GM19043 (cell line): Measurements from ENCODE around the gene SLC39A11.
"Not testable (repeated sequence)": the region's sequence is repeated elsewhere in the genome, so short reads cannot be mapped to it uniquely, and the experiment has no call there.

ENCODE experiments used
- ATAC-seq: cut with Tn5 transposase; IDR thresholded peaks from one replicate; pipeline ENCODE4 v1.9.1; 2021; ENCODE audit warnings: low read depth; ENCODE audit not compliant: unreplicated experiment

Gene SLC39A11

DNA sequence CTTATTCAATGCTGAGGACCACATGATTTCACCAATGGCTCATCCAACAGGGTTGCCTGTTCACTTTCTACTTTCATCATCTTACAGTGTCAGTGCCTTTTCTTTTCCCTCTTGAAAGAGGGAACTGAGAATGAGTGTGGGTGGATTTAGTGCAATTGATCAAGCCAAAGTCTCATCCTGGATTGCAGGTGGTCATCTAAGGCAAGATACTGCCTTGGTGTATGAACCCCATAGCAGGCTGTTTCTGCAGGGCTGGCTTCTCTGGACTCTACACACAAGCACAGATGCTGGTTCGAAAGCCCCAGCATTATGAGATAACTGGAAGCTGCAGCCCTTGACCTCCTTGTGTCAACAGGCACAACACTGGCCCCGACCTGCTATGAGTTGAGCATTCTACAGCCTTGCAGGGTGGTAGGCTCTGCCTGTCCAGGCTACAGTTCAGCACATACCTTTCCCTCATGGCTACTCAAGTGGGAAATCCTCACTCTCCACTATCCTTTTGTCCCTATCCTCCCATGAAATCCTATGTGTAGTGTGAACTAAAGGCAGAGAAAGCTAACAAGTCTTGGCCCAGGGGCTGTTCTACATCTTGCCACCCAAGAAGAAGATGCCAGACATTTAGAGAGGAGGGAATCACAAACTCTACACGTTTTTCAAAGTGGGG is 358.7 kb downstream of the SLC39A11 start:
- ATAC-seq = no peak

- no peak for ATAC-seq
Measured at GRCh38 chr17:72732893-72733618, 359.4 kb downstream of the SLC39A11 start.

GRCh38 chr17:72730077-72730476 is 362.4 kb downstream of the SLC39A11 start:
- ATAC-seq = no peak

GRCh38 chr17:72726936-72727335 is 365.6 kb downstream of the SLC39A11 start:
- ATAC-seq = peak; percentile 91

DNA sequence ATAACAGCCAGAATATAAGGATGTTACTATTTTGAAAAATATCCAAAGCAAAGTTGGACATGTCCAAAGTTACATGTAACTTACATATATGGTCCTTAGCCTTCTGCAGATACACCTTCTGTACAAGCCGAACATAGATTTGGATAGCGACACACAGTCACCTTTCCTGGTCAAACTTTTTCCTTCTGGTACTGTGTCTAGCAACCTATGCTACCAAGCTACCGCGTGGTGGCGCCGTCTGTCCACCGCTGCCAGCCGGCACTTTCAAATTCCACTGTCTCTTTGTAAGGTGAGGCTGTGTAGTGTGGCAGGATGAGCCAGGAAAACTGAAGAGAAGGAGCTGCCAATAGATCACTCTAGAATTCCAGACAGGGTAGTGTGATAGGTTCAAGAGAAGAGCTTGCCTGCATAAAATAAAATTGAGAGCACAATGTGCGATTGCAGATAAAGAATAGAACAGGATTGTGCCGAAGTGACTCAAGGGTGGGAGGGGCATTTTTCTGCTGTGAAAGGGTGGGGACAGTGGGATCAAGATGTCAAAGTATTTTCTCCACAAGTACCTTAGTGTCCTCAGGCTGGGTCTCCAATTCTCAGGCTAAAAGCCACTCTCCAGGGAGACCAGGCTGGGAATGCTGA is 366.9 kb downstream of the SLC39A11 start:
- peak; percentile 35 for ATAC-seq

DNA sequence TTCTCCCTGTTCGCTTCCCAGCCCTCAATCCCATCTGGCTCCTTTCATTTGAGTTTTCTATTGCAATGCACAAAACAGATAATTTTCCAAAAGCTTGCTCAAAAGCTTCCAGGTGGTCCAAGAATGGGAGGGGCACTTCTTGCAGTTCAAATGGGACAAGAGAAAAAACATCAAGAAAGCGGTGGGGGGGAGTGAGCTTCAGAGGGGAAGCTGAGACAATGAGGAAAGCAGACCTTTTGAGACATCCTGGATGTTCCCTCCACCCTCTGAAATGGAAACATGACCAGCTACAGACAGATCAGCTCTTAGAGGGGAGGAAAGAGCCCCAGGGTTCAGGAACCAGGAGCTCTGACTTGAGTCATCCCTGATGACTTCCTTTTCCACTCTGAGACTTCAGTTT is 368.2 kb downstream of the SLC39A11 start:
- no peak for ATAC-seq

DNA sequence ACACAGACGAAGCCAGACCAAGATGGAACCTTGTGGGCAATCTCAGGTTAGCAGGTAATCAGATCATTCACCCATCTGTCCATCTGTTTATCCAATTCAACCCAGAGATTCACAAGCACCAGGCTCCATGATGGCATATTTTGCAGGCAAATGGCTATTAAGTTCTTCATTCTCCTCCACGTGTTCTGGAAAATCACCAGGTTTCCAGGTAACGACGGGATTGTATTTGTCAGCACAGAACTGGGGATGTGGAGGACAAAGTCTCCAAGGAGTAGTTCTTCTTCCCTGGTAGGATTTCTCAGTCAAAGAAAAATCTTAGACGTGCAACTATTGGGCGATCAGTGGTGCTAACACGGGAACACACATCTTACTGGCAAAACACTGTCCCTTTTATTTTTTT is 368.8 kb downstream of the SLC39A11 start:
- ATAC-seq = no peak

GRCh38 chr17:72720494-72720825 is 372.0 kb downstream of the SLC39A11 start:
- no peak for ATAC-seq

GRCh38 chr17:72719578-72720493 is 372.7 kb downstream of the SLC39A11 start:
- ATAC-seq = no peak

DNA sequence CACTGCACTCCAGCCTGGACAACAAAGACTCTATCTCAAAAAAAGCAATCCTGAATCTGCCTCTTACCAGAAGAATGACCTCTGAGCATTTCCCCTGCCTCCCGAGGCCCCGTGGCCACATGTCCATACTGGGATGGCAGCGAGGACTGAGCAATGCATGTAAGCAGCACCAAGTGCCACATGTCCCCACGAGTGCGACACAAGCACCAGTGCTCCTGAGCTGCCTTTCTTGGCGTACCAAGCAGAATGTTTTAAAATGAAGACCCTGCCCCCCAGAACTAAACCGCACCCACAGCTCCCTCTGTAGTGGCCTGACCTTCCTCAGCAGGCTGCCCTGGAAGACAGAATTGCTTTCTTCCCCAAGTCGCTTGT is 373.3 kb downstream of the SLC39A11 start:
- ATAC-seq = no peak

DNA sequence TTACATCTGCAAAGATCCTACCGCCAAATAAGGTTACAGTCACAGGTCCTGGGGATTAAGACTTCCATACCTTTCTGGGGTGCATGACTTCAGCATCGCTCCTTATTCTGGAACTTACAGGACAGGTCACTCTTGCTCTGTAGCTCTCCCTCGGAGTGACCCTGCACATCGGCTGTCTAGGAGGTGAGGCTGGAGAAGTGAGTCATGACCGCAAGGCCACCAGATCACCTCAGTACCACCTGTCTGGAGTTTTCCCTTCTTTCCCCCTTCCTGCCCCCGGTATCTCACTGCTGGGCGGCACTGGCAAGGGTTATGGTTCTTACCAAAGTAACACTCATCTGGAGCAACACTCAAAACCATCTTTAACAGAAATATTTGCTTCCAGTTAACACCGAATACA is 374.8 kb downstream of the SLC39A11 start:
- no peak for ATAC-seq

DNA sequence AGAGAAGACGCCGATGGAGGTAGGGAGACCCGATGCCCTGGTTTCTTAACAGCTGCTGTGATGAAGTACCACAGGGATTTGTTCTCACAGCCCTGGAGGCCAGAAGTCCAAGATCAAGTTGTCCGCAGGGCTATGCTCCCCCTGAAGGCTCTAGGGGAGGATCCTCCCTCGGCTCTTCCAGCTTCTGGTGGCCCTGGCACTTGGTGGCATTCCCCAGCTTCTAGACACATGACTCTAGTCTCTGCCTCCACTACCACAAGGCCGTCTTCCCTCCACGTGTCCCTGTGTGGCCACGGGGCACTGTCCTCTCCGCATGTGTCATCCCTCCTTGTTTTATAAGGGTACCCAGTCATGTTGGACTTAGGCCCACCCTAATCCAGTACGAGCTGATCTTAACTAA is 375.2 kb downstream of the SLC39A11 start:
- no peak for ATAC-seq

DNA sequence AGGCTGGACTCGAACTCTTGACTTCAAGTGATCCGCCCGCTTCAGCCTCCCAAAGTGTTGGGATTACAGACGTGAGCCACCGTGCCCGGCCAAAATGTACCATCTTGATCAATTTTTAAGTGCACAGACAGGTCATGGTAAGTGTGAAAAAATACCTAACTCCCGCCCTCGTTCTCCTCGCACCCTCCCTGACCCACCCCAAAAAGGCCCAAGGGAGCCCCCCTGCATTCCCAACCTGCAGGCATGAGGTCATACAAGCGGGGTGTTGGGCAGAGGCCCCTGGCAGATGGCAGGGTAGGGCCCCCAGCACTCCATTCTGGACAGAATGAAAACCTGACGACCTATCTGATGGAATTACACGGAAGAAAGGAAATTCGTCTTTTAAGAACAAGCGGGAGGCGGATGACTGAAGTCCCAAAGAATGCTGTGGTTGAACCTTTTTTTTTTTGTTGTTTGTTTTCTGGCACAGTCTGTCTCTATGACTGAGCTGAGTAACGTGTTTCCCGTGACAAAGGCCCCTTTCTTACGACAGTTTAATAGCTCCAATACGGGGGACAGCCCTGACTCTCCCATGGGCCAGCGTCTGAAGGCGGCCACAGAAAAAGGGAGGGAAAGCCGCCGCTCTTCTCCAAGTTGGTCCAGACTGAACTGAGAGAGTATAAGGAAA is 376.4 kb downstream of the SLC39A11 start:
- ATAC-seq = no peak

- no peak for ATAC-seq
Measured at GRCh38 chr17:72714357-72714966, 378.0 kb downstream of the SLC39A11 start.

DNA sequence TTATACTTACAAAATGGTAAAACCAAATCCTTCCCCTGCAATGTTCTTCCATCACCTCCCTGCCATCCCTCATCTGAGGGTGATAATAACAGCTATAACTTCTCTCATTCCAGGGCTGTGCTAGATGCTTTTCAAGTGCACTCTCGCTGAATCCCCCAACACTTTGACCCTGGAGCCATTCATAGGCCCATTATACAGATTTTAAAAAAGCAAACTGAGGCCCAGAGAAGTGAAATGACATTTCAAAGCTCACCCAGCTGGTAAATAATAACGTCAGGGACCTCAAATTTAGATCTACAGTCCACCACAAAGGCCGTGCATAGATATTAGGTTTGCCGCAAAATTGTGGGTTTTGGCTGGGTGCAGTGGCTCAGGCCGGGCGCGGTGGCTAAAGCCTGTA is 378.8 kb downstream of the SLC39A11 start:
- ATAC-seq = no peak

- no peak for ATAC-seq
Measured at GRCh38 chr17:72711521-72712310, 380.8 kb downstream of the SLC39A11 start.

- ATAC-seq = no peak
Measured at GRCh38 chr17:72710834-72711233, 381.7 kb downstream of the SLC39A11 start.

- ATAC-seq = no peak
Measured at GRCh38 chr17:72710202-72710601, 382.3 kb downstream of the SLC39A11 start.

- not testable (repeated sequence) for ATAC-seq
Measured at GRCh38 chr17:72708682-72709081, 383.8 kb downstream of the SLC39A11 start.
